GM10266 (cell line): ENCODE results near the gene EVX2.

Experiments
- DNase-seq: peaks from one replicate; pipeline ENCODE4 v3.0.0; 2012; ENCODE audit errors: extremely low spot score
- TF ChIP-seq, protein P1 (sequence below): IDR thresholded peaks from 2 replicates; pipeline ENCODE4 v1.5.1; 2012; ENCODE audit warnings: mild to moderate bottlenecking, low read depth; ENCODE audit not compliant: control insufficient read depth, insufficient read depth; ENCODE audit errors: missing control alignments

EVX2 gene

GRCh38 chr2:176100547-176101140, 16.9 kb upstream of the EVX2 start:
- TF ChIP-seq, protein P1, sequence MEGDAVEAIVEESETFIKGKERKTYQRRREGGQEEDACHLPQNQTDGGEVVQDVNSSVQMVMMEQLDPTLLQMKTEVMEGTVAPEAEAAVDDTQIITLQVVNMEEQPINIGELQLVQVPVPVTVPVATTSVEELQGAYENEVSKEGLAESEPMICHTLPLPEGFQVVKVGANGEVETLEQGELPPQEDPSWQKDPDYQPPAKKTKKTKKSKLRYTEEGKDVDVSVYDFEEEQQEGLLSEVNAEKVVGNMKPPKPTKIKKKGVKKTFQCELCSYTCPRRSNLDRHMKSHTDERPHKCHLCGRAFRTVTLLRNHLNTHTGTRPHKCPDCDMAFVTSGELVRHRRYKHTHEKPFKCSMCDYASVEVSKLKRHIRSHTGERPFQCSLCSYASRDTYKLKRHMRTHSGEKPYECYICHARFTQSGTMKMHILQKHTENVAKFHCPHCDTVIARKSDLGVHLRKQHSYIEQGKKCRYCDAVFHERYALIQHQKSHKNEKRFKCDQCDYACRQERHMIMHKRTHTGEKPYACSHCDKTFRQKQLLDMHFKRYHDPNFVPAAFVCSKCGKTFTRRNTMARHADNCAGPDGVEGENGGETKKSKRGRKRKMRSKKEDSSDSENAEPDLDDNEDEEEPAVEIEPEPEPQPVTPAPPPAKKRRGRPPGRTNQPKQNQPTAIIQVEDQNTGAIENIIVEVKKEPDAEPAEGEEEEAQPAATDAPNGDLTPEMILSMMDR: no peak

GRCh38 chr2:176099728-176100546, 16.2 kb upstream of the EVX2 start, which contains the start of gene HOXD12:
Gene HOXD12 (plus strand): TSS chr2:176099795. CDS start chr2:176099802, 7 bp downstream.
- DNase-seq: no peak
- TF ChIP-seq, protein P1: no peak

More at GRCh38 chr2:176100547-176101140, 16.9 kb upstream of the EVX2 start:
- no peak for DNase-seq

GRCh38 chr2:176099159-176099727, 15.5 kb upstream of the EVX2 start:
- no peak for DNase-seq
- TF ChIP-seq, protein P1: no peak

GRCh38 chr2:176098366-176099158, 14.8 kb upstream of the EVX2 start:
- TF ChIP-seq, protein P1: no peak
- DNase-seq: no peak

GRCh38 chr2:176097820-176098365, 14.1 kb upstream of the EVX2 start:
- TF ChIP-seq, protein P1: no peak
- no peak for DNase-seq

- TF ChIP-seq, protein P1: peak; percentile 83
- peak; percentile 81 for DNase-seq
Observed at GRCh38 chr2:176096986-176097819, 13.4 kb upstream of the EVX2 start.
